Measurements from ENCODE around the gene PLCB3.
A peak's percentile ranks its signal among the peaks of the same experiment; 100 is the strongest.

PLCB3 gene

GRCh38 chr11:64251753-64252002, 348 bp downstream of the PLCB3 start:
- no peak for DNase-seq

- no peak for DNase-seq
These were observed 908 bp downstream of the PLCB3 start for GRCh38 chr11:64252003-64252872.

GRCh38 chr11:64253043-64253442, 1.7 kb downstream of the PLCB3 start:
- no peak for DNase-seq

- peak; percentile 29 to 30 for DNase-seq
These were observed 2.2 kb downstream of the PLCB3 start for GRCh38 chr11:64253481-64253880.

GRCh38 chr11:64254326-64254725, 3.0 kb downstream of the PLCB3 start:
- no peak for DNase-seq

- no peak for DNase-seq
These were observed 4.1 kb downstream of the PLCB3 start for GRCh38 chr11:64255135-64256128.

GRCh38 chr11:64256300-64256699, 5.0 kb downstream of the PLCB3 start:
- no peak for DNase-seq

GRCh38 chr11:64258356-64258755, 7.0 kb downstream of the PLCB3 start:
- DNase-seq: no peak

- DNase-seq: no peak
These were observed 7.7 kb downstream of the PLCB3 start for GRCh38 chr11:64258946-64259532.

GRCh38 chr11:64259533-64260067, 8.3 kb downstream of the PLCB3 start:
- DNase-seq: no peak

GRCh38 chr11:64260147-64260708, 8.9 kb downstream of the PLCB3 start:
- DNase-seq: no peak

GRCh38 chr11:64261556-64262080, 10.3 kb downstream of the PLCB3 start:
- no peak for DNase-seq

GRCh38 chr11:64262271-64263002, 11.1 kb downstream of the PLCB3 start:
- DNase-seq: no peak

GRCh38 chr11:64263021-64263946, 12.0 kb downstream of the PLCB3 start:
- DNase-seq: no peak

GRCh38 chr11:64263947-64264317, 12.6 kb downstream of the PLCB3 start:
- no peak for DNase-seq

GRCh38 chr11:64264371-64264852, 13.1 kb downstream of the PLCB3 start:
- DNase-seq: no peak

- no peak for DNase-seq
These were observed 14.1 kb downstream of the PLCB3 start for GRCh38 chr11:64265176-64266160.

GRCh38 chr11:64266339-64266738, 15.0 kb downstream of the PLCB3 start:
- DNase-seq: no peak

Data from hippocampal formation (tissue), 2 donors.